Heart left ventricle (tissue), 16 donors: ENCODE results near the gene PIGL. TPM values are rescaled to one million over a fixed set of nuclear protein-coding genes. Genes with fewer than 3 reads are reported as not detected.

ENCODE experiments used
- ATAC-seq, 4 donors: fragments of 200-7000 bp; cut with Tn5 transposase; one replicate each; pipeline ENCODE4 v1.9.1; 2020 to 2022; ENCODE audit warnings: moderate library complexity in 4 of 4, mild to moderate bottlenecking in 3 of 4, moderate number of reproducible peaks in 1 of 4
- DNase-seq, 5 donors: peaks; one replicate each; pipeline ENCODE4 v3.0.0-alpha.2; 2020
- H3K27ac ChIP-seq, 12 donors: fragments of 200-600 bp; sonication (generic) in 4 of 12; one replicate each; pipeline versions ENCODE4 v1.5.0 to v1.8.0; 2016 to 2022; ENCODE audit warnings: mild to moderate bottlenecking in 2 of 12
- H3K27me3 ChIP-seq, 9 donors: fragments of 200-600 bp; sonication (generic) in 2 of 9; one replicate each; pipeline versions ENCODE4 v1.5.1 to v1.8.0; 2016 to 2022; ENCODE audit warnings: mild to moderate bottlenecking in 3 of 9
- H3K36me3 ChIP-seq, 9 donors: fragments of 200-600 bp; sonication (generic) in 2 of 9; one replicate each; pipeline versions ENCODE4 v1.5.0 to v1.8.0; 2018 to 2022; ENCODE audit warnings: mild to moderate bottlenecking in 2 of 9
- H3K4me1 ChIP-seq, 12 donors: fragments of 200-600 bp; sonication (generic) in 4 of 12; one replicate each; pipeline versions ENCODE4 v1.5.0 to v1.8.0; 2016 to 2022; ENCODE audit warnings: mild to moderate bottlenecking in 3 of 12
- H3K4me3 ChIP-seq, 12 donors: fragments of 200-600 bp; sonication (generic) in 4 of 12; one replicate each; pipeline versions ENCODE4 v1.5.0 to v1.8.0; 2017 to 2022; ENCODE audit warnings: mild to moderate bottlenecking in 9 of 12, moderate library complexity in 4 of 12
- H3K9me3 ChIP-seq, 12 donors: fragments of 200-600 bp; sonication (generic) in 4 of 12; one replicate each; pipeline versions ENCODE4 v1.5.0 to v1.8.0; 2016 to 2022; ENCODE audit warnings: mild to moderate bottlenecking in 1 of 12
- CTCF ChIP-seq, 12 donors: fragments of 200-600 bp; sonication (generic) in 4 of 12; IDR thresholded peaks; one replicate each; pipeline versions ENCODE4 v1.5.0 to v1.8.0; 2018 to 2022; ENCODE audit warnings: antibody characterized with exemption in 12 of 12, mild to moderate bottlenecking in 5 of 12
- POLR2A ChIP-seq, 2 donors: fragments of 450-650 bp; IDR thresholded peaks; one replicate each; pipeline ENCODE4 v1.6.1; 2017; ENCODE audit warnings: antibody characterized with exemption in 2 of 2, mild to moderate bottlenecking in 2 of 2, moderate library complexity in 2 of 2
- WGBS, 4 donors: extraction: QIAGEN DNeasy Blood & Tissue Kit in 2 of 4; methylation state at CpG; one replicate each; pipeline versions ENCODE4 v1.1.5 to v1.1.7; 2013 to 2018; 5-methylcytosine and 5-hydroxymethylcytosine counted together
- intact Hi-C, 10 donors: fragments of 100-400 bp; cut with DNase I; formaldehyde crosslinking; loops; one replicate each; pipeline versions ENCODE4 v1.11.1 to v1.14.2; 2022
- polyA plus RNA-seq, 2 donors: library from polyadenylated mRNA; stranded (reverse); fragments of 200-250 nt; gene quantifications; one replicate each; pipeline ENCODE4 v1.2.3, GENCODE V29; 2013
- total RNA-seq, 9 donors: library from RNA; depleted of rRNA in 2 of 9; stranded (reverse); fragments of >200 nt in 2 of 9; fragmentation: NEBNext Ultra II Directional in 3 of 9; extraction: Animal tissue kit (Norgen Biotek cat#: 25700) in 3 of 9; gene quantifications; one replicate each; pipeline versions ENCODE4 v1.1.0 to v1.2.4, GENCODE V29; 2016 to 2023
- donor health status: ischemic (EF 13 %, LVEDD 7.1; RV severe dilation, severe dysfunction).
- donor health status: healthy with polysubstance abuse.
- donor health status: DM: no; HTN: yes; CAD: no.
- donor health status: DM: no; HTN: no; CAD: no.
- donor health status: ischemic (EF 25% LVEDD 6.9; RV normal size, moderate dysfunction).
- donor health status: ischemic (EF 25% LVEDD 5.7; RV mildly dilated, moderate dysfunction).
- donor health status: healthy.
- donor health status: DM: yes; HTN: yes; CAD: no.
- donor health status: ischemic (EF 35%, LVEDD 5.7; RV mildly dilated, moderate dysfunction).
- donor health status: nonischemic (EF 11% LVEDD 7.7; RV severe dilation, severe dysfunction).
- donor health status: DM: yes; HTN: yes; CAD: no.
- donor health status: PGD.
- donor health status: ischemic (EF 29% LVEDD 5.4; RV normal size, mild dysfunction).
- donor health status: nonischemic (EF 23%, LVEDD 6.1; RV moderate dilation, normal function).

PIGL gene
- total and polyA plus RNA-seq, 11 donors, result 4.5 to 20.2 (median 10.2) TPM

- no peak overlapping the region for H3K4me3 ChIP-seq
- no peak for TF ChIP-seq POLR2A (IDR thresholded peaks at IDR 0.05)
- TF ChIP-seq CTCF (IDR thresholded peaks at IDR 0.05), result no peak
- intact Hi-C loops, result no loop called here
- ATAC-seq (no peak), DNase-seq (no peak)
- peaks cover 3 to 58% (median 27%) of the 10 kb centered on the region in 12 donors for H3K4me1 ChIP-seq
- no peaks in the 10 kb centered on the region for H3K27me3 ChIP-seq
- 78 to 86% (median 82%) methylated on average over 3 of the region's 3 CpGs for WGBS, 4 donors
- H3K9me3 ChIP-seq, result no peaks in the 10 kb centered on the region
- H3K36me3 ChIP-seq, result no peaks in the 10 kb centered on the region
- no peak overlapping the region for H3K27ac ChIP-seq
Measured at GRCh38 chr17:16211590-16211989, 5.4 kb upstream of the PIGL start.

GRCh38 chr17:16212793-16213192 is 4.2 kb upstream of the PIGL start:
- DNase-seq (no peak), ATAC-seq (no peak)
- no peak overlapping the region for H3K4me3 ChIP-seq
- H3K27me3 ChIP-seq, result no peaks in the 10 kb centered on the region
- H3K27ac ChIP-seq, result no peak overlapping the region
- TF ChIP-seq CTCF (IDR thresholded peaks at IDR 0.05), result no peak
- no peak for TF ChIP-seq POLR2A (IDR thresholded peaks at IDR 0.05)
- peaks cover 3 to 66% (median 33%) of the 10 kb centered on the region in 12 donors for H3K4me1 ChIP-seq
- WGBS, 4 donors, result 85 to 93% (median 92%) methylated on average over 6 of the region's 6 CpGs
- H3K9me3 ChIP-seq, result no peaks in the 10 kb centered on the region
- no peaks in the 10 kb centered on the region for H3K36me3 ChIP-seq
- intact Hi-C loops, result no loop called here

GRCh38 chr17:16214190-16215001 is 2.6 kb upstream of the PIGL start:
- Histone ChIP-seq H3K9me3 (no peaks in the 10 kb centered on the region), H3K27ac (peak overlapping the region; percentile 91 to 98 (median 97)), H3K4me3 (peak overlapping the region; percentile 75 to 99 (median 95)), H3K4me1 (peaks cover 3 to 65% (median 39%) of the 10 kb centered on the region in 12 donors), H3K27me3 (no peaks in the 10 kb centered on the region), H3K36me3 (no peaks in the 10 kb centered on the region)
- intact Hi-C loops, result loop anchor here in 1 of 10 donors (5.0 kb wide), 1 partner anchor 68 kb away; no protein-coding TSS in a partner anchor
- no peak for ATAC-seq
- DNase-seq, result no peak
- 5 to 6% (median 6%) methylated on average over 16 of the region's 16 CpGs for WGBS, 4 donors
- TF ChIP-seq POLR2A (IDR thresholded peaks at IDR 0.05) (no peak), CTCF (IDR thresholded peaks at IDR 0.05) (no peak)

- Histone ChIP-seq H3K4me1 (peaks cover 3 to 62% (median 39%) of the 10 kb centered on the region in 12 donors), H3K27ac (peak overlapping the region; percentile 91 to 98 (median 97)), H3K9me3 (no peaks in the 10 kb centered on the region), H3K36me3 (no peaks in the 10 kb centered on the region), H3K27me3 (no peaks in the 10 kb centered on the region), H3K4me3 (peak overlapping the region; percentile 75 to 99 (median 95))
- no peak for TF ChIP-seq POLR2A (IDR thresholded peaks at IDR 0.05)
- no peak for TF ChIP-seq CTCF (IDR thresholded peaks at IDR 0.05)
- DNase-seq (peak in 3 of 5 donors; percentile 47 to 75 (median 57)), ATAC-seq (peak; percentile 15 to 67 (median 46))
- intact Hi-C loops, result loop anchor here in 1 of 10 donors (5.0 kb wide), 1 partner anchor 67 kb away; no protein-coding TSS in a partner anchor
- WGBS, 4 donors, result 0 to 1% (median 1%) methylated on average over 22 to 27 of the region's 27 CpGs
Measured at GRCh38 chr17:16215002-16215272, 2.1 kb upstream of the PIGL start.
